HG02759 (cell line): Measurements from ENCODE around the gene MYRF.
A peak's percentile ranks its signal among the peaks of the same experiment; 100 is the strongest.

Experiments
- ATAC-seq: cut with Tn5 transposase; IDR thresholded peaks from one replicate; pipeline ENCODE4 v1.9.1; 2021; ENCODE audit warnings: mild to moderate bottlenecking, moderate library complexity; ENCODE audit not compliant: unreplicated experiment

The MYRF gene

DNA sequence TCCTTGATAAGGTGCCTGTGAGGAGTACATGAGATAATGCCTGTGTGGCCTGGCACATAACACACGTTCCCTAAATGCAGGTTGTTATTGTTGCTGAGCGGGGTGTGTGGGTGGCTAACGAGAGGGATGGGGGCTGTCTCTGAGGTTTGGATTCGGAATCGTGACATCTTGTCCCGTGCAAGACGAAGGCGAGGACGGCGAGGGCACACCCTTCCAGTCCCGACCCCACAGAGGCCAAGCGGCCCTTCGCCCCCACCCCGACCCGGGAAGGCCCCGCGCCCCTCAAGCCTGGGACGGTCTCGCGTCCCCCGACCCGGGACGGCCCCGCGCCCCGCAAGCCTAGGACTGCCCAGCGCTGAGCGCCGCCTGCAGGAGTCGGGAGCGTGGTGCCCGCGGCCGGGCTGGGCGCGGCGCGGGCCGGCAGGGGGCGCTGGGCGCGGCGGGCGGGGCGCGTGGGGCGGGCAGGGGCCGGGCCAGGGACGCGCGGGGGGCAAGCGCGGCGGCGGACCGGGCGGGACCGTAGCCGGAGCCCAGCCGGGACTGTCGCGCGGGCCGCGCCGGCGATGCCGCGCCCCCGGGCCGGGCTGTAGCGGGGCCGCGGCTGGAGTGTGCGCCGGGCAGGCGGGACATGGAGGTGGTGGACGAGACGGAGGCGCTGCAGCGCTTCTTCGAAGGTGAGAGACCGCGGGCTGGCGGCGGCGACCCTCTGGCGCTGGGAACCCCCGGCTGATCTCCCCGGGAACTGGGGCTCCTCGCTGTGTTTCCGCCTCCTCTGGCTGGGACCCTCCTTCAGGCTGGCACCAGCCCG lies at the start of gene MYRF:
MYRF (plus strand) TSS at position 520 of the 808 bp plus-strand sequence; CDS start at position 629, 109 bp downstream.
- peak; percentile 59 for ATAC-seq

DNA sequence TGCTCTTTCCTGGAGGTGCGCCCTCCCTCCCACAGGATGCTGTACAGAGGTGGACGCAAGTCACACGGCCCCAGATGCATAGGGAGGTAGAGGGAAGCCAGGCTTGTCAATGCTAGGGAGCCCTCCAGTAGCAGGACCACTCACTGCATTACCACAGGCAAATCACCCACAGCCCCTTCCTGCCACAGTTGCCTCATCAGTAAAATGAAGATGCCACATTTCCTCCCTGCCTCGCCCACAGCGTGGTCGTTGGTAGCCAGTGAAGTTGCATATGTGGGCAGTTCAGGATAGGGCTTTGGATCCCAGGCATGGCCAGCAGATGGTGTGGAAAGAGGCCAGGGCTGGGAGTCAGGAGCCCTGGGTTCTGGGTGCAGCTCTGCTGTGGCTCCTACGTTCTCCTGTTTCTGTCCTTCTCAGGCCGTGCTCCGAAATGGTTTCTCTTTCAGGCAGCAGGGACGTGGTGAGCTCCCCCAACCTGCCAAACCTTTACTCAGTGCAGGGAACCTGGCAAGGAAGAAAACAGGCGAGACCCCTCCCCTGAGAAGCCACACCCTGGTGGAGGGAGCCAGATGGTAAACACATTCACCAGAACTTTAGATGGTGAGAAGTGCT lies 49.6 kb upstream of the MYRF start:
- ATAC-seq, result no peak

DNA sequence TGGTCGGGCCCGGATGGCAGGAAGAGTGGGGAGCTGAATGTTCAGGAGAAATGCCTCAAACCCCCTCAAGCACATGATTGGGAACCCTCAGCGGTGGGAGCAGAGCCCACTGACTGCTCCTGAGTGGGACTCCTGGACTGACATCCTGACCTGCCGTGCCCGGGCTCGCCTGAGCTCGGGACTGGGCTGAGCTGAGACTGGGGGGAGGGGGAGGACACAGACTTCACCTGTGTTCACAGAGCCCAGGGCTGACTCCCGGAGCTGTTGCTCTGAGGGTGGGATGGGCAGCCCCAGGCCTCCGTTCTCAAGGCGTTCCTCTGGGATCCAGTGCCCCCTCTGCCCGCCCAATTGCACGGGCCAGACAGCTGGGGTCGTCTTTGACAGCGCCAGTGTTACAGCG lies 47.6 kb upstream of the MYRF start:
- ATAC-seq, result no peak

DNA sequence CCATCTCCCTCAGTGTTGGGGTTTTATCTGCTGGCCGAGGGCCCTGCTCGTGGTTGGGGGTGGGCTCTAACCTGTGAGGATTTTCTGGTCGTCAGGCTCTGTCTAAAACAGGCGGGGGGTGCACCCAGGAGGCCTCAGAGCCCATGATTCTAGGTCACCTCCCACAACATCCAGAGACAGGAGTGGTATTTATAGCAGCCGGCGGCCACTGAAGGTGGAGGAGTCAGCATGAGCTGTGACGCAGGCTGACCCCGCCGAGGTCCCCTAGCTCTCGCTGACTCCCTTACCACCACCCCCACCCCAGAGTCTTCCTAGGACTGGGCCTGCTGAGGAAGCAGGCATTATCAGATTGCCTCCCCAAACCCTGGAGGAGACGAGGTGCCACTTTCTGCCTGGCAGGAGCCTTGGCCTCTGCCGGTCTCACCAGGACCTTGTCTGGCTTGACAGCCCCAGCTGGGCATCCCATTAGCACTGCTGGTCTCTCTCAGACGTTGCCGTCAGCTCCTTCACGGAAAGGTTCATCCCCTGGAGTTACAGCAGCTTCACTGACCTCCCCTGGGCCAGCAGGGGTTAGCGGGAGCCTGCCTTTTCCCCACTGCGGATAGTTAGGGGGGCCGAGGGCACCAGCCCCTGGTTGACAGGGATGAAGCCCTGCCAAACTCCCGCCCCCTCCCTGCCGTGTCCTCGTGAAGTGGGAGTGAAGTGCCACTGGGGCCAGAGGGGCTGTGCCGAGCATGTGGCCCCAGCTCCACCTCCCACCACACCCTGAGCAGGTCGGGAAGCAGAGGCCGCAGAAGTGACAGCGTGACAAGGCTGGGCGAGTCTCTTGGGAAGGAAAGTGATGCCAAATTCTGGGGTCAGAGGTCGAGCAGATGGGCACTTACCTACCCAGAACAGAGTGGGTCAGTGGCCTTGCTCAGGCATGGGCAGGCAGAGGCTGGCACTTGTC lies 45.7 kb upstream of the MYRF start:
- no peak for ATAC-seq

DNA sequence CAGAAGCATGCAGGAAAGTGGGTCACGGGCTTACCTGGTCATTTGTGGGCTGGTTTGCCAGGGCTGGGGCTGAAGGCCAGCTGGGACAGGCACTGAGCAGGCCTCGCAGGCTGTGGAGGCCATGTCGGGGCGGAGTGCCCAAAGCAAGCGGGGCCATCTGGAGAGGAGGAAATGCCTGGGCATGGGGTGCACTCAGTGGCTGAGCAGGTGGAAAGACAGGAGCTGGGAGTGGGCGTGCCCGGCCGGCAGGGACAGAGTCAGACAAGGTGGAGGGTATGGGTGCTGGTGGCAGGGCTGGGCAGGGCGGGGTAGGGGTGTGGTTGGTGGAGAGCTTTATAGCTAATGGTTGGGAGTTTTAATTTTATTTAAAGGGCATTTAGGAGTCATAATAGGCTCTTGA lies 44.9 kb upstream of the MYRF start:
- ATAC-seq, result no peak

DNA sequence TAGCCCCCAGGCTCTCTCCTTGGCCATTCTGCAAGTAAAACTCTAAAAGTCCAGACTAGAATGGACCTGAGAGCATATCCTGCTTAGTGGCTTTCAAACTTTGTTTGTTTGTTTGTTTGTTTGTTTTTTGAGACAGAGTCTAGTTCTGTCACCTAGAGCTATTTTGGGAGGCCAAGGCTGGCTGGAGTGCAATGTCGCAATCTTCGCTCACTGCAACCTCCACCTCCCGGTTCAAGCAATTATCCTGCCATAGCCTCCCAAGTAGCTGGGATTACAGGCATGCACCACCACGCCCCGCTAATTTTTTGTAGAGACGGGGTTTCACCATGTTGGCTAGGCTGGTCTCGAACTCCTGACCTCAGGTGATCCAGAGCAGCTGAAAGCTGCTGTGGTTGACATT lies 43.3 kb upstream of the MYRF start:
- ATAC-seq, result no peak

DNA sequence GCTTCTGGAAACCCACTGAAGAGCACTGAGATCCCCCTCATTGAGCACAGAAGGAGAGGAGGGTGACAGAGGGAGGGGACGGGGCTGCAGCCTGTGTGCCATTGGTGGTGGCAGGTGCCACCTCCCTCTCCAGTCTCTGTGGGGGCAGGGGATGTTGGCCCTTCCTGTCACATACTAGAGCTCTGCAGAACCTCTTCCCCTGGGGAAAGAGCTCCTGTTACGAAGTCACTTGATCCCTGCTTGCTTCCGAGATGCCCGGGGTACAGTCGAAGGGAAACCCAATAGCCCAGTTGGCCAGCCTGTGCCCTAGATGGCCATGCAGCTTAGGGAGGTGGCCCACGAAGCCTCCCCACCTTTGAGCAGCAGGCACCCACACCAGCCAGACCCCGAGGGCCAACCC lies 42.9 kb upstream of the MYRF start:
- ATAC-seq, result no peak

DNA sequence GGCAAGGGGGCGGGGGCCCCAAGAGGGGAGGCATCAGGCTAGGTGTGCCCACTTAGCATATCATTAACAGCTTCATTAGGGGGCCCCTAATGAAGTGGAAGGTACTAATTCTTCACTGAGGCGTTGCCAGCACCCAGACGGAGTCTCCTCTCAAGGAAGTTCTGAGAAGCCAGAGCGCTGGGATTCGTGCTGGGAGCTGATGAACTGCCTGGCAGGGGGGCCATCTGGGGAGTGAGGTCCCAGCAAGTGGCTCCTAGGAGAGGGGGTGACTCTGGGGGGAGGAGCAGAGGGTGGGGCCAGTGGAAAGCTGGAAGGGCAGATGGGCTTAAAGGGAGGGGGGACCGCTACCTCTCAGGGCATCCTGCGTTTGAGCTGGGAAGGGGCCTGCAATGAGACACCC lies 42.4 kb upstream of the MYRF start:
- ATAC-seq, result no peak

DNA sequence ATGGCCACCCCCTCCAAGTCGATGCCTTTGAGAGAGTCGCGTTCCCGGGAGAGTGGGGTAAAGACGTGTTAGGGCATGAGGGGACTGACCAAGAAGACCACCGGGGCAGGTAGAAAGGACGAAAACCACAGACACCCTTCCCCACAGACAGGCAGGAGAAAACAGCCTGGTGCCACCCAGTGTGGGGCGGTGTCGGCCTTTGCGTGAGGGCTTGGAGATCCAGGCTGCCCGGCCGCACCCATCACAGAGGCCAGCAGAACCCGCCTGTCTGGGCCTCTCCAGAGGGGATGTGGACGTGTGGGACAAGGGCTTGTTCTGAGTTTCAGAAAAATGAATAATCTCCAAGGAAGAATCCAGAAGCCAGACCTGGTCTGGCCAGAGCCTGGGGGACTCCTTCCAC lies 41.4 kb upstream of the MYRF start:
- no peak for ATAC-seq

DNA sequence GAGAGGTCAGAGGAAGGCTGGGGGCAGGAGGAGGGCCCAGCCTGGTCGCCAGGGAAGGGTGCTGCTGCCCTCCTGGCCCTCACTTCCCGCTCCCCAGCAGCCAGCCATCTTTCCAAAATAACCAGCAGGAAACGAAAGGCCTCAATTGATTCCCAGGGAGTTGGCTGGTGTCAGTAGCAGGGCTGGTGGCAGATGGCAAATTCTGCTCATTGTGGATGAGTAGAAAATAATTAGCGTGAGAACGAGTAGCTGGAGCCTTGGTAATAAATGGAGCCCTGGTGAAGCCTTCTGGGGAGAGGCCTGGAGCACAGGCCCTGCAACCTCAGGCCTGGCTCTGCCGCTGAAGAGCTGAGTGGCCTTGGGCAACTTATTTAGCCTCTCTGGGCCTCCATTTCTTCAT lies 40.9 kb upstream of the MYRF start:
- ATAC-seq, result no peak

DNA sequence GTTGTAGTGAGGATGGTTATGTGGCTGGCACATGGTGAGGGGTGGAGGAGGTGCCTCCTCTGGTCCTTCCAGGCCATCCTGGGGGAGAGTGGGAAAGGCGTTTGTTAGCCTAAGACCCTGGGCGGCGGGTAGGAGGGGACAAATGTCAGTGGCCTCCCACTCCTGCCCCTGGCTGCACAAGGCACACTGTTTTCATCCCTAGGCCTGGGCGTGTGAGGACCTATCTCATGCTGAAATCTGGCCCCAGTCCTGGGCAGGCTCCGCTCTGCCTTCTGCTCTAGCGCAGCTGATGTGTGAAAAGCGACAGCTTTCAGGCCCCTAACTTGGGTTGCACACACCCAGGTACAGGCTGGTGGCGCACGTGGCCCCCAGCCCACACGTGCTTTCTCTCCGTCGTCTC lies 40.1 kb upstream of the MYRF start:
- no peak for ATAC-seq

DNA sequence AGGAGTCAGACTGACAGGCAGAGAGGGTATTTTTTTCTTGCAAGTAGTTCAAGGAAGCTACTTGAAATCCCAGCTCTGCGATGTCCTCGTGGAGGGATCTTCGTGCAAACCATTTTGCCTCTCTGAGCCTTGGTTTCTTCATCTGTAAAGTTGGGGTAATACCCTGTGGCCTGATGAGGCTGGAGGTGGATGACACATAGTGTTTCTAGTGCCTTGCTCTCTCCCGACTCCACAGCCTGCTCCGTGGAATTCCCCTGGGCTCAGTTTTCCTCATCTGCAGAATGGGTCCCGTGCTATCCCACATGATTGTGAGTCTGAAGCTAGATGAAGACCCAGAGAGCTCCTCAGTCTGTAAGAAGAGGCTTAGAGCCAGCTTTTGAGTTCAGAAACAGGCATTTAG lies 39.6 kb upstream of the MYRF start:
- ATAC-seq, result no peak

DNA sequence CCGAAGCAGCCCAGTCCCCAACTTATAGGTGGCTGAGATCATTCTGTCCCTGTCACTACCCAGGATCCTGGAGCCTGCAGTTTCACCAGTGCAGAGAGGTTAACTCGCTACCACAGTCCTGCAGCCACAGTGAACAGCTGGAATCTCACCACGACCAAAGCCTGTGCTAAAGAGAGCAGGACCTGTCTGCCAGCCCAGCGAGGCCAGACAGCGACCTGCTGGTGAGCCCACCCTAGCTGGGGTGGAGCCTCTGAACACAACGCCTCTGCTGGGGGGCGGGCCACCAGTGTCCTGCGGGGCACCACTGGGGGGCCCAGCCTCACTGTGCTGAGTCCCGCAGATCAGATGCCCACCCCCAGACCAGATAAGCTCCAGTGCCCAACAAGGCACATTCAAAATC lies 39.0 kb upstream of the MYRF start:
- ATAC-seq, result no peak

DNA sequence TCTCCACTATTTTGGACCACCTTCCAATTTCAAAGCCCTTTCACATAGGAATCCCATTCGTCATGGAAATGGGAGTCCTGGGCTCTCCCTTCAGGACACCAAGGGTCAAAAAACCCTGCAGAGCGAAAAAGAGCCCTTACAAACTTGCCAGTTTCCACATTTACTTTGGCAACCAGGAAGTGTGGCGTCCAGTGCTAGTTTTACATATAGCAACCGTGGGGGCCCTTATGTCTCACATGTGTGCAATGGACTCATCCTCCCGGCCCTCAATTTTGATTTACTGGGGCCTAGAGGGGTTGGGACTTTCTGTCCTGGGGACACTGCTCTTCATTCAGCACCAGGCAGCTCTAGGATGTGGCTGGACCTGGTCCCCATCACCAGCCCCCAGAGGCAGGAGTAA lies 38.5 kb upstream of the MYRF start:
- ATAC-seq, result no peak

DNA sequence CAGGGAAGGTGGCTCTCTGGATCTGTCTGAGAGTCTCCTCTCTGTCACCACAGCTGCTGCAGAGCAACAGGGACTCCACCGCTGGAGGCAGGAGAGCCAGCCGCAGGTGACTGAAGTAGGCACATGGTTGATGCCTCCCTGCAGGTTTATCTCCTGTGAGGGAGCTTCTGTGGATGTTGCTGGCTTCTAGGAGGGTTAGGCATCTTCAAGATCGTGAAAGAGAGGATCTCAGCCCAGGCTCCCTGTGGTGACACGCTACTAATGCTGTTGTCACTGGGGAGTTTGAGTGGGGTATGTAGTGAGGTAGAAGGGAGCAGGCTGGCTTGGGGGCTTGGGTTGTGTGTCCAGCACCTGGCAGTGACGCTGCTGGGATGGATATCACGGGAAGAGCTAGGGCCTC lies 38.1 kb upstream of the MYRF start:
- ATAC-seq, result no peak

DNA sequence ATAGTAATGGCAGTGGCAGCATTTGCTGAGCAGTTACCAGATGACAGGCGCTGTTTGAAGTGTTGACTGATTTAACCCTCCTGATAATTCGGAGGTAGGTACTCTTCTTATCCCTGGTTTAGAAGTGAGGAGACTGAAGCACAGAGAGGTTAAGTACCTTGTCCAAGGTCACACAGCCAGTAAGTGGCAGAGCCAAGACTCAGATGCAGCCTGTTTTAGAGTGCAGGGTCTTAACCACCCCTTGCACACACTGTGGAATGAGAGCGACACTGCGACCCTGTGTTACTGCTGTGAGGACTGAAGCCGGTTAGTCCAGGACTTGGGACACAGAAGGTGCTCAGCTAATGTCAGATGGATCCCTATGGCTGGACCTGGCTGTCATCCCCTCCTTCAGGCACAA lies 37.5 kb upstream of the MYRF start:
- ATAC-seq, result no peak

DNA sequence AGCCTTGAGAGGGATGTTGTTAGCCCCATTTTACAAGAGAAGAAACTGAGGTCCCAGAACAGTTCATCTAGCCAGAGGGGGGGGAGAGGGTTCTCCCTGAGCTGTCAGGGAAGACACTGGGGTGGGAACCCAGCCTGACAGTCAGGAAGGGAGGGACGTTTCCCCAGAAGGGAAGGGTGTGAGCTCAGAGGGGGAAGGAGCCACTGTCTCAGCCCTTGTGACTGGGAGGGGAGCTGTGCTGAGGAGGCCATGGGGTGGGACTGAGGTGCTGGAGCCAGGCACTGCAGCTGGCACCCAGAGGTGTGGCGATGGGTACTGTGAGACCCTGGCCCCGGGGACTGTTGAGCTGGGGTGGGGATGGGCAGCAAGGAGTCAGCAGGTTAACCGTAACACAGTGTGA lies 36.6 kb upstream of the MYRF start:
- ATAC-seq, result no peak

DNA sequence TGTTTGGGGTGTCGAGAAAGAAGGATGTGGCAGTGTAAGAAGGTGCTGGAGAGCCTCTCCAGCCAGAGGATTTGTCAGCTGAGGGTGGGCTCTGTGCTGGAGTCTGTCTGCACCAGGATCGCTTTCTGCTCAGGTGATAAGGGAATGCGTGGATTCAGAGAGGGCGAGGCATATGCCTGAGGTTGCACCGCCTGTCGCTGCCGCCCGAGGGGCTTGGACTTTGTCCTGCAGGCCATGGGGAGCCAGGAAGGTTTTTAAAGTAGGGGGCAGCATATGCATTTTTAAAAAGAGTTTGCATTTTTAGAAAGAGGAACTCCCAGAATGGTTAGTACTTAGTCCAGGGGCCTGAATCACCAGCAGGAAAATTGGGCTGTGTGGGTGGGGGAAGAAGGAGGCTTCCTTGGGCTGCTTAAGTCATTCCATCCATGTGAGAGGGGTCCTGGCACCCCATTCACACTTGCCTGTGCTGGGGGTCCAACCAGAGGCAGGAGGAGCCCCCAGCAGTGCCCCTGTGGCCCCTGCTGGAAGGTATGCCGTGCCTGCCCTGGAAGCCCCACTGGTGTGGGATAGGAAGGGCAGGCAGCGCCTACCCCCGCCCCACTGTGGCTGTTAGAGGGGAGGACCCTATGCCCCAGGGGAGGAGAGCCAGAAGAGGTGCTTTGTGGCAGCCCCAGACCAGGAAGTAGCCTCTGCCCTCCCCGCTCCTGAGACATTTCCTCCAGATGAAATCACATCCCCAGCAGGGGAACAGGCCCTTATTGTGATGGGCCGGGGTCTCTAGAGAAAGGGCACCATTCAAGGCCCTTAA lies 35.8 kb upstream of the MYRF start:
- no peak for ATAC-seq

DNA sequence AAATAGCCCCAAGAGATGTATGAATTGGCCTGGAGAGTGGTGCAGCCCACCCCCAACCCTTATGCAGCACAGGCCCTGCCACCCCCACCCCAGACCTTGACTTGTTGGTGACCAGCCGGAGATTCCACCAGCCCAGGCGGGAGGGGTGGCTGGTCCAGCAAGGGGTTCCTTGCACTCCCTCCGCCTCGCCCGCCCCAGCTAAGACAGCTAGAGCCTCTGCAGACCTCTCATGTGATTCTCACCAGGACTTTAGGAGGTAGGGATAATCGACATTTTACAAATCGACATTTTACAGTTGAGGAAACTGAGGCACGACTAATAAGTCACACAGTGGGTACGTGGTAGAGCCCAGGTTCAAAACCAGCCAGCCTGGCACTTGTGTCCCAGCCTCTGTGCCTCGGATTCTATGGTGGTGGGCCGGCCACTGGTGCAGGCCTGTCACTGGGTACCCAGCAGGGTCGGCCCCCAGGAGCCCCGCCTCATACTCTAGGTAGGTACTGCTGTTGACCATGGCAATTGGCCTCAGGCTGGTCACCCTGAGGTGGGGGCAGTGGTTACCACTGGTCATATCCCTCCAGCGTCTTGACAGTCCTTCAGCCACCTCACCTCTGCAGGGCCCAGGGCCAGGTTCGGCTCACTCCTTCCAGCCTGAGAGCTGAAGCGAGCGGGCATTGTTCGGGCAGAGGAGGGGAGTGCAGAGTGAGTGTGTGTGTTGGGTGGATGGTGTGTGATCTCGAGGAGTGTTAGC lies 35.0 kb upstream of the MYRF start:
- ATAC-seq, result no peak

DNA sequence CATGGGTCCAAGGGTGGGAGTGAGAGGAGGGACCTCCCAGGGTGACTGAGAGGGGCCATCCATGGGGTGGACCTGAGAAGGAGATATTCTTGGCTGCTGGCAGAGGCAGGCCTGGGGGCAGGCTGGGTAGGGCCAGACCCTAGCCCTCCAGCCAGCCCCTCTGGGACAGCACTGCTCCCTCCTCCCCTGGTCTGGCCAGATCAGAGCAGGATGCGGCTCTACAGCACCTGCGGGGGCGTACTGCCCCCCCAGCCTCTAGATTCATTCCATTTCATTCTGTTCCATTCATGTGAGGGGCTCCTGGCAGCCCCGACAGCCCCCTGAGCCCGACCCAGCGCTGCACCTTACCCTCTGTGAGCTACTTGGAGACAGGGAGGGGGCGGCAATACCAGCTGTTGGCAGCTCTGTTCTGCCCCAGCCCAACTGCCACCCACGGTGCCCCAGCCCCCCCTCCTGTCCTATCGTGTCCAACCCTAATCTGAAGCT lies 34.3 kb upstream of the MYRF start:
- no peak for ATAC-seq
